Neuronal stem cell (in vitro differentiated cells): ENCODE measurements around the gene ETV1.

Experiments
- DNase-seq: peaks from one replicate; pipeline ENCODE4 v3.0.0-alpha.2; 2013; ENCODE audit warnings: low spot score
- H2AFZ ChIP-seq: one replicate; pipeline ENCODE4 v1.6.1; 2013; ENCODE audit warnings: mild to moderate bottlenecking, low read length, inconsistent platforms
- H2AK5ac ChIP-seq: 2 replicates; pipeline ENCODE4 v1.6.1; 2013; ENCODE audit warnings: low read depth, mild to moderate bottlenecking, inconsistent platforms, low read length, moderate library complexity, mixed read lengths
- H2BK120ac ChIP-seq: 2 replicates; pipeline ENCODE4 v1.6.1; 2013; ENCODE audit warnings: low read depth, mild to moderate bottlenecking, inconsistent platforms, low read length, moderate library complexity, mixed read lengths
- H2BK12ac ChIP-seq: one replicate; pipeline ENCODE4 v1.6.1; 2013; ENCODE audit warnings: low read length, inconsistent platforms
- H2BK15ac ChIP-seq: 2 replicates; pipeline ENCODE4 v1.6.1; 2013; ENCODE audit warnings: mild to moderate bottlenecking, low read length, inconsistent platforms, mixed read lengths
- H2BK5ac ChIP-seq: one replicate; pipeline ENCODE4 v1.6.1; 2013; ENCODE audit warnings: inconsistent platforms, mild to moderate bottlenecking, low read length, moderate library complexity
- H3K14ac ChIP-seq: one replicate; pipeline ENCODE4 v1.6.1; 2013; ENCODE audit warnings: low read length, inconsistent platforms
- H3K18ac ChIP-seq: 2 replicates; pipeline ENCODE4 v1.6.1; 2013; ENCODE audit warnings: low read length, inconsistent platforms
- H3K23ac ChIP-seq: 2 replicates; pipeline ENCODE4 v1.6.1; 2013; ENCODE audit warnings: low read depth, mild to moderate bottlenecking, mixed read lengths, low read length, inconsistent platforms; ENCODE audit not compliant: poor library complexity
- H3K27ac ChIP-seq: replicated peaks from 3 replicates; pipeline ENCODE4 v1.5.1; 2013; ENCODE audit warnings: low read length, inconsistent platforms
- H3K27me3 ChIP-seq, 3 experiments: 2 replicates each; pipeline ENCODE4 v1.6.1; 2013; ENCODE audit warnings: low read length in 3 of 3, mild to moderate bottlenecking in 2 of 3, inconsistent platforms in 1 of 3, low read depth in 1 of 3, mixed read lengths in 1 of 3, moderate library complexity in 1 of 3; ENCODE audit not compliant: control insufficient read depth in 3 of 3, insufficient read depth in 3 of 3
- H3K36me3 ChIP-seq, 2 donors: replicated peaks in 1 of 2; 2 replicates each; pipeline ENCODE4 v1.6.1; 2013; ENCODE audit warnings: low read length in 2 of 2; ENCODE audit not compliant: control insufficient read depth in 2 of 2, insufficient read depth in 2 of 2
- H3K4ac ChIP-seq: 2 replicates; pipeline ENCODE4 v1.6.1; 2013; ENCODE audit warnings: inconsistent platforms, mild to moderate bottlenecking, low read length, moderate library complexity
- H3K4me1 ChIP-seq, 2 donors: 1 replicate in 1 of 2; 2 replicates in 1 of 2; pipeline ENCODE4 v1.6.1; 2013; ENCODE audit warnings: low read length in 2 of 2, low read depth in 1 of 2; ENCODE audit not compliant: control insufficient read depth in 2 of 2, insufficient read depth in 1 of 2
- H3K4me2 ChIP-seq: one replicate; pipeline ENCODE4 v1.6.1; 2013; ENCODE audit warnings: mild to moderate bottlenecking, low read length, inconsistent platforms; ENCODE audit not compliant: insufficient read depth, poor library complexity, severe bottlenecking
- H3K4me3 ChIP-seq, 2 donors: 2 replicates each; pipeline ENCODE4 v1.5.1; 2013; ENCODE audit warnings: low read length in 2 of 2, mild to moderate bottlenecking in 2 of 2, inconsistent platforms in 1 of 2, moderate library complexity in 1 of 2
- H3K79me1 ChIP-seq: one replicate; pipeline ENCODE4 v1.6.1; 2013; ENCODE audit warnings: low read depth, mild to moderate bottlenecking, inconsistent platforms, low read length, moderate library complexity
- H3K9ac ChIP-seq: one replicate; pipeline ENCODE4 v1.6.1; 2013; ENCODE audit warnings: mild to moderate bottlenecking, low read depth, low read length, inconsistent platforms; ENCODE audit not compliant: poor library complexity
- H3K9me3 ChIP-seq, 2 donors: replicated peaks in 1 of 2; 2 replicates each; pipeline versions ENCODE3 to v1.6.1; 2013; ENCODE audit warnings: low read length in 2 of 2, mild to moderate bottlenecking in 2 of 2, inconsistent platforms in 1 of 2, low read depth in 1 of 2, mixed read lengths in 1 of 2, moderate library complexity in 1 of 2; ENCODE audit not compliant: control insufficient read depth in 2 of 2, insufficient read depth in 1 of 2
- H4K8ac ChIP-seq: one replicate; pipeline ENCODE4 v1.6.1; 2013; ENCODE audit warnings: low read depth, mild to moderate bottlenecking, inconsistent platforms, low read length, moderate library complexity
- H4K91ac ChIP-seq: one replicate; pipeline ENCODE4 v1.6.1; 2013; ENCODE audit warnings: low read length, low read depth, mild to moderate bottlenecking, inconsistent platforms; ENCODE audit not compliant: poor library complexity
- WGBS, 2 donors: extraction: QIAGEN DNeasy Blood & Tissue Kit; methylation state at CpG; one replicate each; pipeline ENCODE4 v1.1.7; 2013; ENCODE audit warnings: missing lambda C conversion rate in 2 of 2, mixed read lengths in 1 of 2; ENCODE audit not compliant: insufficient read length in 2 of 2, insufficient replicate concordance in 1 of 2; ENCODE audit errors: extremely low coverage in 2 of 2; 5-methylcytosine and 5-hydroxymethylcytosine counted together

ETV1 gene

GRCh38 chr7:13933536-13933935 lies 55.9 kb downstream of the ETV1 start:
- H2AK5ac ChIP-seq = no peak overlapping the region
- no peak overlapping the region for H3K14ac ChIP-seq
- no peaks in the 10 kb centered on the region for H3K27me3 ChIP-seq
- no peaks in the 10 kb centered on the region for H3K79me1 ChIP-seq
- H3K4ac ChIP-seq = no peak overlapping the region
- H3K4me3 ChIP-seq = no peak overlapping the region
- H3K9ac ChIP-seq = no peak overlapping the region
- H3K9me3 ChIP-seq = peaks cover 0 to 1% of the 10 kb centered on the region in 2 donors
- no peak for DNase-seq
- no peak overlapping the region for H2AFZ ChIP-seq
- no peak overlapping the region for H2BK15ac ChIP-seq
- peak overlapping the region; percentile 2 for H3K18ac ChIP-seq
- H3K4me2 ChIP-seq = no peak overlapping the region
- WGBS, 2 donors = no CpG with 5 or more reads among the region's 5 CpGs
- H2BK120ac ChIP-seq = no peak overlapping the region
- H4K91ac ChIP-seq = no peak overlapping the region
- H2BK12ac ChIP-seq = no peak overlapping the region
- no peak overlapping the region for H3K27ac ChIP-seq
- H2BK5ac ChIP-seq = no peak overlapping the region
- peaks cover 9 to 92% of the 10 kb centered on the region in 2 donors for H3K36me3 ChIP-seq
- no peak overlapping the region for H4K8ac ChIP-seq
- no peak overlapping the region for H3K23ac ChIP-seq
- no peaks in the 10 kb centered on the region for H3K4me1 ChIP-seq

GRCh38 chr7:13933091-13933490 lies 56.4 kb downstream of the ETV1 start:
- H2AK5ac ChIP-seq = no peak overlapping the region
- no peak overlapping the region for H3K4ac ChIP-seq
- H2BK15ac ChIP-seq = no peak overlapping the region
- peak overlapping the region; percentile 2 for H3K18ac ChIP-seq
- H3K4me3 ChIP-seq = no peak overlapping the region
- WGBS, 2 donors = no CpG with 5 or more reads among the region's 3 CpGs
- DNase-seq = no peak
- no peak overlapping the region for H2BK120ac ChIP-seq
- H3K36me3 ChIP-seq = peaks cover 9 to 90% of the 10 kb centered on the region in 2 donors
- no peak overlapping the region for H4K8ac ChIP-seq
- no peaks in the 10 kb centered on the region for H3K4me1 ChIP-seq
- H3K23ac ChIP-seq = no peak overlapping the region
- no peak overlapping the region for H2BK12ac ChIP-seq
- no peaks in the 10 kb centered on the region for H3K79me1 ChIP-seq
- no peak overlapping the region for H3K27ac ChIP-seq
- no peak overlapping the region for H3K14ac ChIP-seq
- no peak overlapping the region for H4K91ac ChIP-seq
- no peak overlapping the region for H2AFZ ChIP-seq
- H3K4me2 ChIP-seq = no peak overlapping the region
- H3K9me3 ChIP-seq = peaks cover 0 to 1% of the 10 kb centered on the region in 2 donors
- H3K27me3 ChIP-seq = no peaks in the 10 kb centered on the region
- H2BK5ac ChIP-seq = no peak overlapping the region
- no peak overlapping the region for H3K9ac ChIP-seq

- Histone ChIP-seq H2AFZ (no peak overlapping the region), H3K23ac (no peak overlapping the region), H3K4me1 (no peaks in the 10 kb centered on the region), H2BK5ac (no peak overlapping the region), H3K27me3 (no peaks in the 10 kb centered on the region), H3K79me1 (no peaks in the 10 kb centered on the region), H2AK5ac (no peak overlapping the region), H3K9ac (no peak overlapping the region), H3K4me3 (no peak overlapping the region), H3K9me3 (peaks cover 0 to 1% of the 10 kb centered on the region in 2 donors), H4K8ac (no peak overlapping the region), H3K36me3 (peaks cover 9 to 92% of the 10 kb centered on the region in 2 donors), H3K27ac (no peak overlapping the region), H4K91ac (no peak overlapping the region), H3K4me2 (no peak overlapping the region), H2BK15ac (no peak overlapping the region), H3K14ac (no peak overlapping the region), H3K18ac (no peak overlapping the region), H2BK120ac (no peak overlapping the region), H3K4ac (no peak overlapping the region), H2BK12ac (no peak overlapping the region)
- no CpG with 5 or more reads among the region's 2 CpGs for WGBS, 2 donors
- no peak for DNase-seq
Observed at GRCh38 chr7:13932131-13932530, 57.3 kb downstream of the ETV1 start.

GRCh38 chr7:13921062-13921461 lies 68.4 kb downstream of the ETV1 start:
- Histone ChIP-seq H3K27ac (no peak overlapping the region), H2BK120ac (no peak overlapping the region), H4K91ac (no peak overlapping the region), H3K4me2 (no peak overlapping the region), H3K4me1 (peaks cover 0 to 14% of the 10 kb centered on the region in 2 donors), H3K4ac (no peak overlapping the region), H3K23ac (no peak overlapping the region), H2BK5ac (no peak overlapping the region), H3K14ac (no peak overlapping the region), H3K9ac (no peak overlapping the region), H3K27me3 (no peaks in the 10 kb centered on the region), H3K18ac (no peak overlapping the region), H3K79me1 (no peaks in the 10 kb centered on the region), H3K4me3 (no peak overlapping the region), H2BK12ac (no peak overlapping the region), H4K8ac (no peak overlapping the region), H2AK5ac (no peak overlapping the region), H3K36me3 (peaks cover 0 to 23% of the 10 kb centered on the region in 2 donors), H3K9me3 (no peaks in the 10 kb centered on the region), H2BK15ac (no peak overlapping the region), H2AFZ (no peak overlapping the region)
- no peak for DNase-seq
- WGBS, 2 donors = no CpG with 5 or more reads among the region's 1 CpG
